AG09309 (cell line): ENCODE measurements around the gene KLF15.

Experiments used
- DNase-seq: peaks from one replicate; pipeline ENCODE4 v3.0.0-alpha.2; 2010; ENCODE audit warnings: low read depth
- H3K4me3 ChIP-seq: 2 replicates; pipeline ENCODE4 v1.5.1; 2011; ENCODE audit warnings: mild to moderate bottlenecking, low read depth, low read length, moderate library complexity; ENCODE audit not compliant: control insufficient read depth
- TF ChIP-seq, protein P1 (sequence below): IDR thresholded peaks from 2 replicates; pipeline ENCODE4 v1.5.1; 2011; ENCODE audit warnings: mild to moderate bottlenecking, low read depth, low read length, inconsistent platforms; ENCODE audit not compliant: insufficient read depth, control insufficient read depth; ENCODE audit errors: missing control alignments

The KLF15 gene

DNA sequence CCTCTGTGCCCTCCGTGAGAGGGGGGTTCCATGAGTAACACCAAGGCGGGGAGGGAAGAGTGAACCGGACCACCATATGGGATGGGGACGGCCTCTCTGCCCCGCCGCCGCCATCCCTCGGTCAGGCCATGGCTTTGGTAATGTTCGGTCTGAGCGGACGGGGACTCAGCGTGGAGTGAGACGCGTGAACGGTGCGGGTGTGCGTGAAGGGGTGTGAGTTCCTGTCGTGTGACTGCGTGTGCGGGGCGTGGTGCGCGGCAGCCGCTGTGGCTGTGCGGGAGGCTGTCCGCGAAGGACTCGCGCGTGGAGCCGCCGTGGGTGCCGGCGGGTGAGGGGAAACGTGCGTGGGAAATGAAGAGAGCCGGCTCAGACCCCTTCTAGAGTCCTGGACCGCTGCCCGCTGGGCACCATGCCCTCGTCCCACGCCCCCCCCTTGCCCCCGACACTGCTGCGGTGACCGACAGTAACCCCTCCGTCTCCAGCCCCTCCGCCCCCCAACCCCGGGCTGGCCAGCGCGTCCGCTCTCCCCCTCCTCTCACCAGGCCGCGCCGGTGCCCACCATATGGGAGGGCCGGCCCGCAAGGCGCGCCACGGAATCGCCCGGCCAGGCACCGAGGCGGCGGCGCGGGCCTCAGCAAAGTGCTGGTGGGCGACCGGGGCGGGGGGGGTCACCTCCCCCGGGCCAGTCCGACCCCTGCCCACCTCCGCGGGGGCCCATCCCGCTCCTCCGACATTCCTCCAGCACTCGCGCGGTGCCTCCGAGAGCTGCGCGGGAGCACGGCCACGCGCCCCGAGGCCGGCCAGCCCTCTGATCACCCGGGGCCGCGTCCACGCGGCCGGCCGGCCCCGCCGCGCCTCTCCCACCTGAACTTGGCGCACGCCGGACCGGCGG is 589 bp downstream of the KLF15 start:
- peak overlapping the region; percentile 46 for H3K4me3 ChIP-seq
- DNase-seq, result no peak
- TF ChIP-seq, protein P1, sequence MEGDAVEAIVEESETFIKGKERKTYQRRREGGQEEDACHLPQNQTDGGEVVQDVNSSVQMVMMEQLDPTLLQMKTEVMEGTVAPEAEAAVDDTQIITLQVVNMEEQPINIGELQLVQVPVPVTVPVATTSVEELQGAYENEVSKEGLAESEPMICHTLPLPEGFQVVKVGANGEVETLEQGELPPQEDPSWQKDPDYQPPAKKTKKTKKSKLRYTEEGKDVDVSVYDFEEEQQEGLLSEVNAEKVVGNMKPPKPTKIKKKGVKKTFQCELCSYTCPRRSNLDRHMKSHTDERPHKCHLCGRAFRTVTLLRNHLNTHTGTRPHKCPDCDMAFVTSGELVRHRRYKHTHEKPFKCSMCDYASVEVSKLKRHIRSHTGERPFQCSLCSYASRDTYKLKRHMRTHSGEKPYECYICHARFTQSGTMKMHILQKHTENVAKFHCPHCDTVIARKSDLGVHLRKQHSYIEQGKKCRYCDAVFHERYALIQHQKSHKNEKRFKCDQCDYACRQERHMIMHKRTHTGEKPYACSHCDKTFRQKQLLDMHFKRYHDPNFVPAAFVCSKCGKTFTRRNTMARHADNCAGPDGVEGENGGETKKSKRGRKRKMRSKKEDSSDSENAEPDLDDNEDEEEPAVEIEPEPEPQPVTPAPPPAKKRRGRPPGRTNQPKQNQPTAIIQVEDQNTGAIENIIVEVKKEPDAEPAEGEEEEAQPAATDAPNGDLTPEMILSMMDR, result no peak

DNA sequence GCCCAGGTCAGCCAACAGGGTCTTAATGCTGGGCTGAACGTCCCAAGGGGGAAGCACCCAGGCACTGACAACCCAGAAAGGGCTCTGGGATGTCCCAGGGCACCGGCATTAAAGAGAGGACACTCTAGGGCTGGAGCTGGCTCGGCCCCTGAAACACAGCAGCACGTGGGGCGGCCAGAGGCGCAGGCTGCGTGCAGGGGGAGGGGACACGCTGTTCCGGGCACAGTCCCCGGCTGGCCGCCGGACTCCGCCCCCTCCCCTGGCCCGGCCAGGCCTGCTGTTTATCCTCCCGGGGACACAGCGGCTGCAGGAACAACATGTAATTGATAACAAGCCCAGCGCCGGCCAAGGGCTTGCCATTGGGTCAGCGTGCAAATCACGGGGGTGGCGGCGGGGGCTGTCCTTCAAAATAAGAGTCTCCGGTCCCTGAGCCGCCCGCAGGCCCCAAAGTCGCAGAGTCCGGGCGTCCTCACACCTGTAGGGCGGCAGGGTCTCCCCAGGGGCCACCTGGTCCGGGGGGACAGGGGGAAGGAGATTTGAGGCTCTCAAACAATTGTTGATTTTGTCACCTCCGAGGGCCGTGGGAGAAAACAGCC is 1.3 kb downstream of the KLF15 start:
- TF ChIP-seq, protein P1, result no peak
- peak overlapping the region; percentile 46 for H3K4me3 ChIP-seq
- no peak for DNase-seq

DNA sequence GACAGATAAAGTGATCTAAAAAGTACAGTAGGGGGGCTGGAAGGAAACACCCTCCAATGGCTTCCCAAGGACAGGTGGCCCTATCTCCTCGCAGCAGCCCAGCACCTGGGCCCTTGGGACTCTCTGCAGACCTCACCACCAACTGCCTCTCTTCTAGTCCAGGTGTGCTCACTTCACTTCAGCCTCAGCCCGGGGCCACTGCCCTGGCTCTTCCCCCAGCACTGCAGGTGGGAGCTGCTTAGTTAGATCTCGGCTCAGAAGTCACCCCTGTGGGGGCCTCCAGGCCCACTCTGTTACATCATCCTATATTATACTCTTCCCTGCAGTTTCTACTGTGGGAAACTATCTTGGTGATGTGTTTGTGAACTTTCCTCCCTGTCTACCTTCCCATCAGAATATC is 2.0 kb downstream of the KLF15 start:
- no peak overlapping the region for H3K4me3 ChIP-seq
- DNase-seq, result no peak
- TF ChIP-seq, protein P1, result no peak

DNA sequence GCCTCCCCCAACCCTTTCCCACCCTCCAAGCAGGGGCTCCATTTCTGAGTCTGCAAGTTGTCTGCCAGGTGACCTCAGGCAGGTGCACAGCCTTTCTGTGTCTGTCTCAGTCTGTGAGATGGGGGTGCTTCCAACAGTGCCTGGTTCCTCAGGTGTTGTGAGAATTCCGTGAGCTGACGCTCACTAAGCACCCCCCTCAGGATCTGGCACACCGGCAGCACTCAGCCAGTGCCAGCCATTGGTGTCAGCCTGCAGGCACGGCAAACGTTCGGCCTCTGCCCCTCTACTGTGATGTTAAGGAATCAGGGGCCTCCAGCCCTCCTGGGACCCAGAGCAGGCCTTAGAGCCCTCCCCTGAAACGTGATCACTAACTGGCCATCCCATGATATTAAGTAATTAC is 2.4 kb downstream of the KLF15 start:
- no peak for DNase-seq
- TF ChIP-seq, protein P1, result no peak
- H3K4me3 ChIP-seq, result no peak overlapping the region

DNA sequence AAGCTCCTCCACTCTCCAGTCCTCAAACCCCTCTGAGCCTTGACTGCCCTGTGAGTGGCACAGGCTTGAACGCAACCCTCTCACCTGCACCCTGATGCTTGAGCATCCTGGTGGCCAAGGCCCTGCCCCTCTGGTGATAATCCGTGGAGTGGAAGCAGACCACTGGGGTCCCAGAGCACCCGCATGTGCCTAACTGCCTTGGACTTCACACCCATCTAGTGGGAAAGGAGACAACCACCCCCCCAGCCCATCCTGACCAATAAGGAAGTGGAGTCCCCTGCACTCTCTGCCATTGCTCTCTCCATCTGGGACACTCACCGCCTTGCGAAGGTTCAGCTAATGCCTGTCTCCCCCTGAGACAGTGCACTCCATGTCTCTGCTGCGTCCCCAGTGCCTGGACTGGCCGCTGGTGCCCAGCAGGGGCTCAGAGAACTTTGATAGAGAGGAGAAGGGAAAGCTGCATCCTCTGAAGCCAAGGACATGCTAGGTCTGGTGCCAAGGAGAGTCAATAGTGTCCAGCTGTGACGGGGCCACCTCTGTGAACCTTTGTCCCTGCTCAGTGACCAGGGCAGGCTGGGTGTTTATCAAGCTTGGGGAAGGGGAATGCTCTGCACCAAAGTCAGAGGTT is 3.4 kb downstream of the KLF15 start:
- TF ChIP-seq, protein P1, result no peak
- DNase-seq, result no peak
- H3K4me3 ChIP-seq, result no peak overlapping the region

DNA sequence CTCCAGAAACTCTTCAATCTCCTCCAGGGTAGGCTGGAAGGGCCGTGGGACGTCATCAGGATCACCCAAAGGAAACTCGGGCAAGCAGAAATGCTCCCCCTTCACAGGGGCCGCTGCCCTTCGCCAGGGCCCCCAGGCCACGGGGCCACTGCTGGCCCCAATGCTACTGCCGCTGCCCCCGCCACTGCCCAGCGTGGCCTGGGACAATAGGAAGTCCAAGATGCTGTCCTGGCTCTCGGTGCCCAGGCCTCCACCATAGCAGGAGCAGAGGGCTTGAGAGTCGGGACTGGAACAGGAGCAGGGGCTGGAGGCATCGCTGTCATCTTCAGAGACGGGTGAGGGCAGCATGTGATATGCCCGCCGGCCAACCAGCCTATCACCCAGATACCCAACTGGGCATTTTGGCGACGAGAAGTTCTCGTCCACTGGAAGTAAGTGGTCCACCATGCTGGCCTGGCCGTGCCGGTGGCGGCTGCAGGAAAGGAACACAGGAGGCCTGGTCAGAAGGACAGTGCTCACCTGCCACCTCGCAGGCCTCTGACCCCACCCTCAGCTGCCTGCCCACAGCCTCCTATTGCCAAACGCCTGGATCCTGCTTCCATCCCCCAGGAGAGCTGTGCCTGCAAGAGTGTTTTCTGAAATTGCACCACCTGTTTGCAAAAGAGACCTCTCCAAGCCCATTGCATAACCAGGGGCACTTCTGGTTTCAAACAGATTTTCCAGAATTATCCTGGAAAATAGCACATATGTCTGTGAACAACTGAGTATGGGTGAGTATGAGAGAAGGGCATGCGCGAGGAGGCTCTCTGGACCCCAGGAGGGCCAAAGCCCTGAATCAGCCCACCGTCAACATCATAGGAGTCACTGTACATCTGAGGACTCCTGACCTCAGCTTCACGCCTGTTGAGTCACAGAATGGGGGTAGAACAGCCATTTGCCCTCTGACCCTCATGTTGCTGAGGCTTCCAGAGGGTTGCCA is 4.4 kb downstream of the KLF15 start:
- no peak for DNase-seq
- H3K4me3 ChIP-seq, result no peak overlapping the region
- TF ChIP-seq, protein P1, result no peak
